ENCODE measurements around the gene WDR81.
"Not testable (repeated sequence)": the region's sequence is repeated elsewhere in the genome, so short reads cannot be mapped to it uniquely, and the experiment has no call there.

Gene WDR81

DNA sequence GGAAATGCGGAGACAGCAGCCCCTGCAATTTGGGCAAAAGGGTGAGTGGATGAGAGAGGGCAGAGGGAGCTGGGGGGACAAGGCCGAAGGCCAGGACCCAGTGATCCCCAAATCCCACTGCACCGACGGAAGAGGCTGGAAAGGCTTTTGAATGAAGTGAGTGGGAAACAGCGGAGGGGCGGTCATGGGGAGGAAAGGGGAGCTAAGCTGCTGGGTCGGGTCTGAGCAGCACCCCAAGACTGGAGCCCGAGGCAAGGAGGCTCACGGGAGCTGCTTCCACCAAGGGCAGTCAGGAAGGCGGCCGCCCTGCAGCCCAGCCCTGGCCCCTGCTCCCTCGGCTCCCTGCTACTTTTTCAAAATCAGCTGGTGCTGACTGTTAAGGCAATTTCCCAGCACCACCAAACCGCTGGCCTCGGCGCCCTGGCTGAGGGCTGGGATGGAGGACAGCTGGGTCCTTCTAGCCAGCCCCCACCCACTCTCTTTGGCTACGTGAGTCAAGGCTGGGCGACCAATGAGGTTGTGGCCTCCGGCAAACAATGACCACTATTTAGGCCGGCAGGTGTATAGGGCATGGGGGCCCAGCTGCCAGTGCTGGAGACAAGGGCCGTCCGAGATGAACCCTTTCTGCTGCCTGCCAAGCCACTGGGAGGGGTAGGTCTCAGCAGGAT lies 37.9 kb downstream of the WDR81 start:
- H3K4me1 ChIP-seq (ENCODE audit: low read depth, poor library complexity, severe bottlenecking), result peaks cover 18% of the 10 kb centered on the region
- H3K27ac ChIP-seq, result no peak overlapping the region
- no peak for TF ChIP-seq CTCF (conservative IDR thresholded peaks at IDR 0.05; ENCODE audit: low read depth, low read length)
- no peaks in the 10 kb centered on the region for H4K20me1 ChIP-seq (ENCODE audit: insufficient read depth)
- no peaks in the 10 kb centered on the region for H3K36me3 ChIP-seq (ENCODE audit: insufficient read depth)
- no peak overlapping the region for H3K4me3 ChIP-seq (IDR thresholded peaks at IDR 0.05; ENCODE audit: insufficient read depth, low read depth, low read length)
- H3K4me2 ChIP-seq, result no peak overlapping the region
- no peak overlapping the region for H3K9ac ChIP-seq
- no peaks in the 10 kb centered on the region for H3K27me3 ChIP-seq (ENCODE audit: insufficient read depth, low read depth)
- H3K79me2 ChIP-seq (ENCODE audit: insufficient read depth, low read depth), result no peaks in the 10 kb centered on the region
- no peak overlapping the region for H2AFZ ChIP-seq (ENCODE audit: low read depth)

GRCh38 chr17:1762901-1763898 lies 38.7 kb downstream of the WDR81 start:
- Histone ChIP-seq H3K27me3 (ENCODE audit: insufficient read depth, low read depth) (no peaks in the 10 kb centered on the region), H4K20me1 (ENCODE audit: insufficient read depth) (no peaks in the 10 kb centered on the region), H3K4me2 (peak overlapping the region; percentile 5; the same call in 1 of the 2 replicates), H3K4me3 (IDR thresholded peaks at IDR 0.05; ENCODE audit: insufficient read depth, low read depth, low read length) (no peak overlapping the region), H3K36me3 (ENCODE audit: insufficient read depth) (no peaks in the 10 kb centered on the region), H3K9ac (no peak overlapping the region), H3K27ac (peak overlapping the region; percentile 52; the same call in 1 of the 2 replicates), H3K4me1 (ENCODE audit: low read depth, poor library complexity, severe bottlenecking) (peaks cover 18% of the 10 kb centered on the region), H3K79me2 (ENCODE audit: insufficient read depth, low read depth) (no peaks in the 10 kb centered on the region), H2AFZ (ENCODE audit: low read depth) (peak overlapping the region; percentile 61; the same call in 1 of the 2 replicates)
- TF ChIP-seq CTCF (conservative IDR thresholded peaks at IDR 0.05; ENCODE audit: low read depth, low read length), result no peak

GRCh38 chr17:1764284-1764683 lies 39.8 kb downstream of the WDR81 start:
- Histone ChIP-seq H3K27ac (peak overlapping the region; percentile 52; the same call in 1 of the 2 replicates), H3K4me3 (IDR thresholded peaks at IDR 0.05; ENCODE audit: insufficient read depth, low read depth, low read length) (no peak overlapping the region), H3K9ac (0 out of 2 replicates have a peak overlapping the region, but pooled peaks have one; percentile 9), H3K79me2 (ENCODE audit: insufficient read depth, low read depth) (no peaks in the 10 kb centered on the region), H3K4me1 (ENCODE audit: low read depth, poor library complexity, severe bottlenecking) (peaks cover 18% of the 10 kb centered on the region), H2AFZ (ENCODE audit: low read depth) (peak overlapping the region; percentile 61), H3K4me2 (peak overlapping the region; percentile 5; the same call in 1 of the 2 replicates), H4K20me1 (ENCODE audit: insufficient read depth) (no peaks in the 10 kb centered on the region), H3K27me3 (ENCODE audit: insufficient read depth, low read depth) (no peaks in the 10 kb centered on the region), H3K36me3 (ENCODE audit: insufficient read depth) (no peaks in the 10 kb centered on the region)
- TF ChIP-seq CTCF (conservative IDR thresholded peaks at IDR 0.05; ENCODE audit: low read depth, low read length), result no peak

DNA sequence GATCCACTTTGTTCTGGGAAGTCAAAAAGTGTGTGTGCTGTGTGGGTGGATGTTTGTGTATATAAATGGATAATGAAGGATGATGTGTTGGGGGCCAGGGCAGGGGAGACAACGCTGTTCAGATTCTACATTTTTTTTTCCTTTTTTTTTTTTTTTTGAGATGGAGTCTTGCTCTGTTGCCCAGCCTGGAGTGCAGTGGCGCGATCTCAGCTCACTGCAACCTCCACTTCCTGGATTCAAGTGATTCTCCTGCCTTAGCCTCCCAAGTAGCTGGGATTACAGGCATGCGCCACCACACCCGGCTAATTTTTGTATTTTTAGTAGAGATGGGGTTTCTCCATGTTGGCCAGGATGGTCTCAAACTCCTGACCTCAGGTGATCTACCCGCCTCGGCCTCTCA lies 40.2 kb downstream of the WDR81 start:
- peak overlapping the region; percentile 52; the same call in 1 of the 2 replicates for H3K27ac ChIP-seq

More for the DNA sequence above, 40.2 kb downstream of the WDR81 start:
- H3K27me3 ChIP-seq (ENCODE audit: insufficient read depth, low read depth); H3K36me3 ChIP-seq (ENCODE audit: insufficient read depth); H3K4me3 ChIP-seq (IDR thresholded peaks at IDR 0.05; ENCODE audit: insufficient read depth, low read depth, low read length); H4K20me1 ChIP-seq (ENCODE audit: insufficient read depth); H3K79me2 ChIP-seq (ENCODE audit: insufficient read depth, low read depth): not testable (repeated sequence)
- Histone ChIP-seq H2AFZ (ENCODE audit: low read depth) (peak overlapping the region; percentile 61), H3K4me1 (ENCODE audit: low read depth, poor library complexity, severe bottlenecking) (peaks cover 18% of the 10 kb centered on the region), H3K4me2 (peak overlapping the region; percentile 5; the same call in 1 of the 2 replicates), H3K9ac (0 out of 2 replicates have a peak overlapping the region, but pooled peaks have one; percentile 9)
